Stimulated activated memory B cell treated with anti-CD40 and anti-IgM and Interleukin-4, amounts not matched to agents 10 μg/mL and 1 μg/mL and 100 μg/mL, for 72 hours (primary cell): ENCODE measurements around the gene DPP10.

Source experiments
- ATAC-seq: fragments of 150-1000 bp; cut with Tn5 transposase; 2 replicates; pipeline ENCODE4 v1.10.0; 2021
- H3K27ac Mint-ChIP-seq: one replicate; pipeline ENCODE4 v1.8.0; 2022; ENCODE audit warnings: mild to moderate bottlenecking, mixed read lengths
- H3K27me3 Mint-ChIP-seq: one replicate; pipeline ENCODE4 v1.8.0; 2022; ENCODE audit warnings: mixed read lengths
- H3K36me3 Mint-ChIP-seq: one replicate; pipeline ENCODE4 v1.8.0; 2022; ENCODE audit warnings: mixed read lengths
- H3K4me1 Mint-ChIP-seq: one replicate; pipeline ENCODE4 v1.8.0; 2022; ENCODE audit warnings: mixed read lengths
- H3K4me3 Mint-ChIP-seq: one replicate; pipeline ENCODE4 v1.8.0; 2022; ENCODE audit warnings: mild to moderate bottlenecking, moderate library complexity, mixed read lengths
- H3K9me3 Mint-ChIP-seq: one replicate; pipeline ENCODE4 v1.8.0; 2022; ENCODE audit warnings: mixed read lengths

DPP10 gene

DNA sequence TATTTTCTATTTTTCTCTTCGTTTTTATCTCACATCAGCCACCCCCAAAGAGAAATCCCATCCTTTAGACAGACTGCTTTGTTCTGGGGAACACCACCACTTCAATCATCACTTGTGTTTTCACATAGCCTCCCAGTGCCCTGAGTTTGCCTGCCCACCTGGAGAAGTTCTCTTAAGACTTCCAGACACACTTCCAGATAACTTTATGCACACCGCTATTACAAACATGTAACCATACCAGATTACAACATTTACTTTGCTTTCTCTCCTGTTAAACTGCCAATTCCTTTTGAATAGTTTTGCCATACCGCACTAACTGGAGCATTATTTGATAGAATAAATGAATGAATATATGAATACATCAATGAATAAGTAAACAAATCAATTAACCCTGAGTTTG, 1353.6 kb downstream of the DPP10 start:
- no peaks in the 10 kb centered on the region for H3K27me3 Mint-ChIP-seq
- no peak overlapping the region for H3K4me3 Mint-ChIP-seq
- no peaks in the 10 kb centered on the region for H3K36me3 Mint-ChIP-seq
- ATAC-seq, result no peak
- no peak overlapping the region for H3K27ac Mint-ChIP-seq
- H3K4me1 Mint-ChIP-seq, result no peaks in the 10 kb centered on the region
- H3K9me3 Mint-ChIP-seq, result peaks cover 5% of the 10 kb centered on the region

- H3K36me3 Mint-ChIP-seq, result no peaks in the 10 kb centered on the region
- H3K27me3 Mint-ChIP-seq, result no peaks in the 10 kb centered on the region
- H3K9me3 Mint-ChIP-seq, result peaks cover 6% of the 10 kb centered on the region
- no peak overlapping the region for H3K27ac Mint-ChIP-seq
- no peak for ATAC-seq
- H3K4me3 Mint-ChIP-seq, result no peak overlapping the region
- no peaks in the 10 kb centered on the region for H3K4me1 Mint-ChIP-seq
Measured at GRCh38 chr2:115807276-115807675, 1364.8 kb downstream of the DPP10 start.

GRCh38 chr2:115825912-115826311, 1383.5 kb downstream of the DPP10 start:
- Mint-ChIP-seq H3K4me3 (no peak overlapping the region), H3K27ac (no peak overlapping the region), H3K27me3 (no peaks in the 10 kb centered on the region), H3K9me3 (peaks cover 5% of the 10 kb centered on the region), H3K36me3 (no peaks in the 10 kb centered on the region), H3K4me1 (no peaks in the 10 kb centered on the region)
- ATAC-seq, result no peak

DNA sequence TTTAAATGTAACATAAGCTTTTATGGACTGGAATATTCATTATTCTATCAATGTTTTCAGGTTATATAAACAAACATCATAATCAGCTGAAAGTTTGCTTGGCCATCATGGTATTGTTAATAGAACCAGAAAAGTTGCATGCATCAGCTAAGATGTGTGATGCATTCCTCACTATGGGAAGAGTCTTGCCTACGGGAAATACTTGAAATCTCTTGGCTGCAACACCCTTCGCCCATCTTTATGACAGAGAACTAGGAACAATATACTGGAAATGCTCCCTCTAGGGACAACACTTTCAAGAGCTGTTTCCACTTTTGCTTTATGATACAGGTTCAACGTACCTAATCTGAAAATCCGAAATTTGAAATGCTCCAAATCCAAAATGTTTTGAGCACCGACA, 1390.8 kb downstream of the DPP10 start:
- Mint-ChIP-seq H3K4me3 (no peak overlapping the region), H3K36me3 (no peaks in the 10 kb centered on the region), H3K9me3 (peaks cover 3% of the 10 kb centered on the region), H3K4me1 (no peaks in the 10 kb centered on the region), H3K27me3 (no peaks in the 10 kb centered on the region), H3K27ac (no peak overlapping the region)
- no peak for ATAC-seq

GRCh38 chr2:115838539-115838938, 1396.1 kb downstream of the DPP10 start:
- Mint-ChIP-seq H3K36me3 (no peaks in the 10 kb centered on the region), H3K27me3 (no peaks in the 10 kb centered on the region), H3K4me3 (no peak overlapping the region), H3K9me3 (no peaks in the 10 kb centered on the region), H3K27ac (no peak overlapping the region), H3K4me1 (no peaks in the 10 kb centered on the region)
- ATAC-seq, result no peak

DNA sequence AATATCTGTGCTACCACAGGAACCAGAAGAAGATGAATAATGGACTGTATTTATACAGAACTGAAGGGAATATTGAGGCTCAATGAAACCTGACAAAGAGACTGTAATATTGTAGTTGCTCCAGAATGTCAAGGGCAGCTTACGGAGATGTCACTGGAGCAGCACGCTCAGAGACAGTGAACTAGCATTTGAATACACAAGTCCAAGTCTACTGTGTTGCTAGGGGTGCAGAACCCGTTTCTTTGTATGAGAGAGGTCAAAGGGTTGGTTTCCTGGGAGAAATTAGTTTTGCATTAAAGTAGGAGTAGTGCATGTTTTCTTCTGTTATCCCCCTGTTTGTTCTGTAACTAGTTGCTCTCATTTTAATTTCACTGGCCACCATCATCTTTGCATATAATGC, 1399.9 kb downstream of the DPP10 start:
- ATAC-seq, result no peak
- H3K27ac Mint-ChIP-seq, result no peak overlapping the region
- H3K4me1 Mint-ChIP-seq, result no peaks in the 10 kb centered on the region
- H3K4me3 Mint-ChIP-seq, result no peak overlapping the region
- no peaks in the 10 kb centered on the region for H3K27me3 Mint-ChIP-seq
- no peaks in the 10 kb centered on the region for H3K36me3 Mint-ChIP-seq
- H3K9me3 Mint-ChIP-seq, result no peaks in the 10 kb centered on the region

- H3K4me1 Mint-ChIP-seq, result no peaks in the 10 kb centered on the region
- no peak overlapping the region for H3K4me3 Mint-ChIP-seq
- no peak for ATAC-seq
- peaks cover 7% of the 10 kb centered on the region for H3K9me3 Mint-ChIP-seq
- no peaks in the 10 kb centered on the region for H3K27me3 Mint-ChIP-seq
- H3K36me3 Mint-ChIP-seq, result no peaks in the 10 kb centered on the region
- no peak overlapping the region for H3K27ac Mint-ChIP-seq
Measured at GRCh38 chr2:115848192-115848591, 1405.8 kb downstream of the DPP10 start.

DNA sequence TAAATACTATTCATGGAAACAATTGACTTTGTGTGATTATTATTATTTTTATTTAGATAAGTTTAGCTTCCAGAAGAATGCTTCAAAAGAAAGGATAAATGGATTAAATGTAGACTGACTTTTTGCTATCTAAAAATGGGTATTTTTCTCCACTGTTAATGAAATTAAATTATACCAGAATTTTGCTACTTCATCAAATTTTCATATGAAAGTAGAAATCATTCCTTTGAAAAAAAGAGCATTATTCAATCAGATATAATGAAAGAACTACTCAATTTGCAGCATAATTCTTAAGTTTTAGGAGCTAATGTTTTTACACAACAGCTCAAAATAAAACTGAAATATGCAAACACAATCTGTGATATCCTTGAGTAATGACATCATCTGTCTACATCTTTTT, 1424.6 kb downstream of the DPP10 start:
- Mint-ChIP-seq H3K9me3 (no peaks in the 10 kb centered on the region), H3K27me3 (no peaks in the 10 kb centered on the region), H3K36me3 (no peaks in the 10 kb centered on the region), H3K27ac (no peak overlapping the region), H3K4me1 (no peaks in the 10 kb centered on the region), H3K4me3 (no peak overlapping the region)
- no peak for ATAC-seq

DNA sequence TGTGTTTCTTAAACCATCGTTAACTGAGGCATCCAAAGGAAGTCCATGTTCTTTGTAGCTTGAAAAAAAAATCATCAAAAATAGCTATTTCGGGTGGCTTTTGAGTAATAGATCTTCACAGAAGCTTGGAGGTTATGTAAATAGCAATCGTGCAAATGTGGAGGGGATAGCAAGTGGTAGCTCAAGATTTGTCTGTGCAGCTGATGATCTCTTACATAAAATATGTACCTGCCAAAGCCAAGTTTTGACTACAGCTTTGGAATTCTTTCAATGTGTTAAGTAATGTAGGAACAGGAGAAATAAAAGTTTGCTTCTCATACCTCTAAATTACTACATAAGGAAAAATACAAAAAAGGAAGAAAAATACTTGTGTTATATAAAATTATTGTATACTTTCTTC, 1432.0 kb downstream of the DPP10 start:
- no peaks in the 10 kb centered on the region for H3K27me3 Mint-ChIP-seq
- H3K9me3 Mint-ChIP-seq, result no peaks in the 10 kb centered on the region
- no peak for ATAC-seq
- H3K27ac Mint-ChIP-seq, result no peak overlapping the region
- H3K36me3 Mint-ChIP-seq, result no peaks in the 10 kb centered on the region
- no peak overlapping the region for H3K4me3 Mint-ChIP-seq
- no peaks in the 10 kb centered on the region for H3K4me1 Mint-ChIP-seq

GRCh38 chr2:115880558-115880957, 1438.1 kb downstream of the DPP10 start:
- no peak for ATAC-seq
- Mint-ChIP-seq H3K9me3 (peaks cover 12% of the 10 kb centered on the region), H3K4me3 (no peak overlapping the region), H3K4me1 (no peaks in the 10 kb centered on the region), H3K27me3 (no peaks in the 10 kb centered on the region), H3K27ac (no peak overlapping the region), H3K36me3 (no peaks in the 10 kb centered on the region)

DNA sequence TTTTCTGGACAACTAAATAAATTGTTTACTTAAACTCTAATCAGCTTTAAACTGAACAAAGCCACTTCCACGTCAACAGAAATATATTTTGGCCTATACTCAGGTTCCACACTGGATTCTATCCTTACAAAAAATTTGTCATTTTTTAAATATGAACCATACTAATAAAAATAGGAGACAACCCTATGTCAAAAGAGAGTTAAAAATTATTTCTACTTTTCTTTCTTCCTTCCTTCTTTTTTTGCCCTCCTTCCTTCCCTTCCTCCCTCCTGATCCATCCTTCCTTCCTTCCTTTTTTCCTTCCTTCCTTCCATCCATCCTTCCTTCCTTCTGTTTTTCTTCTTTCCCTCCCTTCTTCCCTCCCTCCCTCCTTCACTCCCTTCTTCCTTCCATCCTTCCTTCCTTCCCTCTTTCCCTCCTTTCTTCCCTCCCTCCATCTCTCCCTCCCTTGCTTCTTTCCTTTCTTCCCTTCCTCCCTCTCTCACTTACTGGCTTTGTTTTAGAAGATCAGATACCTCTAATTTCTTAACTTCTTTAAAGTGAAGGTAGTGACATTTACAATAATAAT, 1444.9 kb downstream of the DPP10 start:
- no peaks in the 10 kb centered on the region for H3K27me3 Mint-ChIP-seq
- H3K4me1 Mint-ChIP-seq, result no peaks in the 10 kb centered on the region
- H3K9me3 Mint-ChIP-seq, result peaks cover 23% of the 10 kb centered on the region
- H3K36me3 Mint-ChIP-seq, result no peaks in the 10 kb centered on the region
- no peak overlapping the region for H3K4me3 Mint-ChIP-seq
- no peak overlapping the region for H3K27ac Mint-ChIP-seq
- no peak for ATAC-seq
